GM21529 (cell line): ENCODE data around the gene PLXNA4.
"Not testable (repeated sequence)": the region's sequence is repeated elsewhere in the genome, so short reads cannot be mapped to it uniquely, and the experiment has no call there.

Experiments used
- ATAC-seq: cut with Tn5 transposase; IDR thresholded peaks from one replicate; pipeline ENCODE4 v1.9.1; 2021; ENCODE audit not compliant: unreplicated experiment

PLXNA4 gene

GRCh38 chr7:132187869-132188789 lies 388.1 kb downstream of the PLXNA4 start:
- no peak for ATAC-seq

- no peak for ATAC-seq
These were observed 388.9 kb downstream of the PLXNA4 start for GRCh38 chr7:132187391-132187790.

GRCh38 chr7:132185150-132185549 lies 391.1 kb downstream of the PLXNA4 start:
- no peak for ATAC-seq

- ATAC-seq, result no peak
These were observed 392.4 kb downstream of the PLXNA4 start for GRCh38 chr7:132183781-132184380.

- ATAC-seq, result no peak
These were observed 393.3 kb downstream of the PLXNA4 start for GRCh38 chr7:132182992-132183391.

- ATAC-seq, result no peak
These were observed 394.2 kb downstream of the PLXNA4 start for GRCh38 chr7:132181946-132182685.

GRCh38 chr7:132181371-132181770 lies 394.9 kb downstream of the PLXNA4 start:
- ATAC-seq, result no peak

GRCh38 chr7:132180481-132180880 lies 395.8 kb downstream of the PLXNA4 start:
- ATAC-seq, result no peak

- no peak for ATAC-seq
These were observed 396.6 kb downstream of the PLXNA4 start for GRCh38 chr7:132179681-132180080.

- no peak for ATAC-seq
These were observed 397.2 kb downstream of the PLXNA4 start for GRCh38 chr7:132179080-132179430.

- not testable (repeated sequence) for ATAC-seq
These were observed 397.7 kb downstream of the PLXNA4 start for GRCh38 chr7:132178402-132179079.

GRCh38 chr7:132177708-132178401 lies 398.4 kb downstream of the PLXNA4 start:
- no peak for ATAC-seq

GRCh38 chr7:132176719-132177118 lies 399.6 kb downstream of the PLXNA4 start:
- no peak for ATAC-seq

GRCh38 chr7:132171130-132171576 lies 405.1 kb downstream of the PLXNA4 start:
- no peak for ATAC-seq

GRCh38 chr7:132169730-132170129 lies 406.5 kb downstream of the PLXNA4 start:
- no peak for ATAC-seq

GRCh38 chr7:132168239-132168638 lies 408.0 kb downstream of the PLXNA4 start:
- no peak for ATAC-seq

- ATAC-seq, result not testable (repeated sequence)
These were observed 410.6 kb downstream of the PLXNA4 start for GRCh38 chr7:132165695-132166094.

GRCh38 chr7:132164558-132165125 lies 411.6 kb downstream of the PLXNA4 start:
- no peak for ATAC-seq

GRCh38 chr7:132162556-132163144 lies 413.6 kb downstream of the PLXNA4 start:
- ATAC-seq, result no peak

GRCh38 chr7:132161976-132162375 lies 414.3 kb downstream of the PLXNA4 start:
- ATAC-seq, result no peak
